Endothelial cell of hepatic sinusoid (primary cell): ENCODE data around the gene GLYR1.
"Not testable (repeated sequence)": the region's sequence is repeated elsewhere in the genome, so short reads cannot be mapped to it uniquely, and the experiment has no call there.

Source experiments
- in situ Hi-C: cut with HindIII; loops from 2 replicates; pipeline ENCODE4 v1.10.0; 2017; ENCODE audit warnings: low sequenced_read_pairs

GLYR1 gene

GRCh38 chr16:4846901-4847773 is at the start of gene GLYR1, which contains the start of gene UBN1:
Gene GLYR1 (minus strand): TSS chr16:4847288. CDS start chr16:4847265, 23 bp downstream.
Gene UBN1 (plus strand): TSS chr16:4847481. CDS start chr16:4852918, 5,437 bp downstream.
- in situ Hi-C loops, result no loop called here

GRCh38 chr16:4896761-4897160 is 49.7 kb upstream of the GLYR1 start:
- in situ Hi-C loops, result not testable (repeated sequence)

GRCh38 chr16:4895366-4895765 is 48.3 kb upstream of the GLYR1 start:
- in situ Hi-C loops, result no loop called here

GRCh38 chr16:4894276-4895150 is 47.4 kb upstream of the GLYR1 start:
- in situ Hi-C loops, result no loop called here

- in situ Hi-C loops, result no loop called here
Observed at GRCh38 chr16:4893103-4893862, 46.2 kb upstream of the GLYR1 start.

GRCh38 chr16:4892361-4893102 is 45.4 kb upstream of the GLYR1 start:
- in situ Hi-C loops, result no loop called here

- in situ Hi-C loops, result no loop called here
Observed at GRCh38 chr16:4891886-4892216, 44.8 kb upstream of the GLYR1 start.

- in situ Hi-C loops, result no loop called here
Observed at GRCh38 chr16:4891097-4891885, 44.2 kb upstream of the GLYR1 start.

GRCh38 chr16:4890686-4891085 is 43.6 kb upstream of the GLYR1 start:
- in situ Hi-C loops, result no loop called here

GRCh38 chr16:4890026-4890425 is 42.9 kb upstream of the GLYR1 start:
- in situ Hi-C loops, result no loop called here

GRCh38 chr16:4888428-4889135 is 41.5 kb upstream of the GLYR1 start:
- in situ Hi-C loops, result no loop called here

- in situ Hi-C loops, result no loop called here
Observed at GRCh38 chr16:4886151-4886550, 39.1 kb upstream of the GLYR1 start.

GRCh38 chr16:4884972-4885874 is 38.1 kb upstream of the GLYR1 start:
- in situ Hi-C loops, result no loop called here

- in situ Hi-C loops, result no loop called here
Observed at GRCh38 chr16:4884209-4884608, 37.1 kb upstream of the GLYR1 start.

- in situ Hi-C loops, result no loop called here
Observed at GRCh38 chr16:4883501-4883900, 36.4 kb upstream of the GLYR1 start.

- in situ Hi-C loops, result no loop called here
Observed at GRCh38 chr16:4882633-4883285, 35.7 kb upstream of the GLYR1 start.

GRCh38 chr16:4882000-4882632 is 35.0 kb upstream of the GLYR1 start:
- in situ Hi-C loops, result no loop called here
